EL (cell line): Measurements from ENCODE around the gene KSR2.
"Not testable (repeated sequence)": the region's sequence is repeated elsewhere in the genome, so short reads cannot be mapped to it uniquely, and the experiment has no call there.

Experiments used
- DNase-seq: peaks from one replicate; pipeline ENCODE4 v3.0.0-alpha.2; 2016

Gene KSR2

DNA sequence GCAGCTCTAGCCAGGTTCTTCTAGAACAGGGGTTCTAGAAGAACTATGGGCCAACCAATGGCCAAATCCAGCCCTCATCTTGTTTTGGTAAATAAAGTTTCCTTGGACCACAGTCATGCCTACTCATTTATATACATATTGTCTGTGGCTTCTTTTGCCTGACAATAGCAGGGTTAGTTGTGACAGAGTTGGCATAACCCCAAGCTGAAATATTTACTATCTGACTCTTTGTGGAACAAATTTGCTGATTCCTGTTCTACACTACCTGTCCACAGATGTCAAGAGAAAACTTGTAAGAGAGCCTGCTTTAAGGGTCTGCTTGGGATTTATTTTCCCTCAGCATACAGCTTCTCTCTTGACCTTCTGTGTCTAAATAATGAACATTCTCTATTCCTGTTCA, 289.0 kb downstream of the KSR2 start:
- DNase-seq: peak; percentile 56

DNA sequence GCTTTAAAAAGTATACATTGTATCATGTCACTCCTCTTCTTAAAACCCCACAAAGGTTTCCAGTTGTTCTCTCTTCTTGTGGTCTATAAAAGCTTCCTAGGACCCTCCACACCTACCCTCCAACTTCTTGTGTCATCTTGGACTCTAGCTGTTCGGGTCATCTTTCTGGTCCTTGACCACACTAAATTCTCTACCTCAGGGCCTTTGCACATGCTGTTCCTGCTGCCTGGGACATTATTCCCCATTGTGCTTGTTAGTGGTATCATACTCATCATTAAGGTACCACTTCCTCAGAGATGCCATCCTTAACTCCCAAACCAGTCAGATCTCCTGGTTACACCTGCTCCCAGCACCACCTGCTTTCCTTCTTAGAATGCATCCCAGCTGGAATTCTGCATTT, 294.0 kb downstream of the KSR2 start:
- no peak for DNase-seq

DNA sequence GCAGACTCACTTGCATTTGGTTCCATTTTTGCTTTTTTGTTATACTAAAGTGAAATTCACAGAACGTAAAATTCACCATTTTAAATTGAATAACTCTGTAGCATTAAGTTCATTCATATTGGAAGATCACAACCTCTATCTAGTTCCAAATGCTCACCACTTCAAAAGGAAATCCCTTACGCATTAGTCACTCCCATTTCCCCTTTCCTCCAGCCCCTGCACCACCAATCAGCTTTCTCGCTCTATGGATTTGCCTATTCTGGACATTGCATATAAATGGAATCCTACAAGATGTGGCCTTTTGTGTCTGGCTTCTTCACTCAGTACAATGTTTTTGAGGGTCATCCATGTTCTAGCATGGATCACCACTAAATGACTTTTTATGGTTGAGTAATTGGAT, 294.5 kb downstream of the KSR2 start:
- peak; percentile 54 for DNase-seq

GRCh38 chr12:117671734-117672133, 297.1 kb downstream of the KSR2 start:
- DNase-seq: peak; percentile 23

GRCh38 chr12:117664169-117664568, 304.6 kb downstream of the KSR2 start:
- no peak for DNase-seq

- peak; percentile 16 for DNase-seq
These were observed 306.0 kb downstream of the KSR2 start for GRCh38 chr12:117662620-117663395.

DNA sequence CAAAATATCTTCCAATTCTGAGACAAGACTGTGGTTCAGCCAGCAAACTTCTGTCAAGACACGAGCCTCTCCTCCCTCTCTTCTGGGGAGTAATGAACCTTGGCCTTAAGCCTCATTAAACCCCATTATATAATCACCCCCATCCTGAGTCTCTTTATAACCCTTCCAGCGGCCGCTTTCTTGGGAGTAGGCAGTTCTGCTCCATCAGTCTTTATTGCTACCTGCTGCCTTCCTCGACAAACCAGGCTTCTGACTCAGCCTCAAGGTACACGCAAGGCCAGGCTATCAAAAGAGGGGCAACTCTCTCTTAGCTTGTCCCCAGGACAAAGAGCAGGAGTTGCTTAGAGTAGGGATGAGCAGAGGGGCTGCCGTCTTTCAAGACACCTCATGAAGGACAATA, 306.6 kb downstream of the KSR2 start:
- DNase-seq: no peak

DNA sequence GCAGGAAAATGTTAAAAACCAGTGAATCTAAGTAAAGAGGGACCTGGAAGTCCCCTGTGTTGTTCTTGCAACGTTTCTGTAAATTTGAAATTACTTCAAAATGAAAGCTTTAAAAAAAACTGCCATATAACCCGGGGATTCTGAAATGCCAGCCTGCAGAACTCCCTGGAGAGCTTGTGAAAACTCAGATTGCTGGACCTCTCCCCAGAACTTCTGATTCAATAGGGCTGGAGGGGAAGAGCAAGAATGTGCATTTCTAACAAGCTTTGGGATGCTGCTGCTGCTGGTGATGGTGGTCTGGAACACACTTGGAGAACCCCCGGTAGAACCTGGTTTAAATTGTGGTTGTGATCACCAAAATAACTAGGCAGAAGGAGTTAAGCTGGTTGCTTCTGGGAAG, 307.3 kb downstream of the KSR2 start:
- no peak for DNase-seq

GRCh38 chr12:117660896-117661295, 307.9 kb downstream of the KSR2 start:
- no peak for DNase-seq

GRCh38 chr12:117658226-117658625, 310.6 kb downstream of the KSR2 start:
- DNase-seq: no peak

- DNase-seq: no peak
These were observed 319.0 kb downstream of the KSR2 start for GRCh38 chr12:117649796-117650195.

GRCh38 chr12:117646520-117646919, 322.3 kb downstream of the KSR2 start:
- DNase-seq: no peak

GRCh38 chr12:117645473-117645872, 323.3 kb downstream of the KSR2 start:
- no peak for DNase-seq

- DNase-seq: no peak
These were observed 324.8 kb downstream of the KSR2 start for GRCh38 chr12:117643971-117644370.

GRCh38 chr12:117641885-117642284, 326.9 kb downstream of the KSR2 start:
- DNase-seq: no peak

GRCh38 chr12:117640511-117640910, 328.3 kb downstream of the KSR2 start:
- DNase-seq: no peak

GRCh38 chr12:117629454-117629853, 339.3 kb downstream of the KSR2 start:
- DNase-seq: no peak

- not testable (repeated sequence) for DNase-seq
These were observed 340.1 kb downstream of the KSR2 start for GRCh38 chr12:117628711-117629110.

GRCh38 chr12:117622741-117623140, 346.0 kb downstream of the KSR2 start:
- DNase-seq: no peak

GRCh38 chr12:117622087-117622486, 346.7 kb downstream of the KSR2 start:
- no peak for DNase-seq

- DNase-seq: no peak
These were observed 361.0 kb downstream of the KSR2 start for GRCh38 chr12:117607778-117608177.

GRCh38 chr12:117606945-117607344, 361.8 kb downstream of the KSR2 start:
- DNase-seq: no peak

GRCh38 chr12:117606024-117606423, 362.8 kb downstream of the KSR2 start:
- no peak for DNase-seq

DNA sequence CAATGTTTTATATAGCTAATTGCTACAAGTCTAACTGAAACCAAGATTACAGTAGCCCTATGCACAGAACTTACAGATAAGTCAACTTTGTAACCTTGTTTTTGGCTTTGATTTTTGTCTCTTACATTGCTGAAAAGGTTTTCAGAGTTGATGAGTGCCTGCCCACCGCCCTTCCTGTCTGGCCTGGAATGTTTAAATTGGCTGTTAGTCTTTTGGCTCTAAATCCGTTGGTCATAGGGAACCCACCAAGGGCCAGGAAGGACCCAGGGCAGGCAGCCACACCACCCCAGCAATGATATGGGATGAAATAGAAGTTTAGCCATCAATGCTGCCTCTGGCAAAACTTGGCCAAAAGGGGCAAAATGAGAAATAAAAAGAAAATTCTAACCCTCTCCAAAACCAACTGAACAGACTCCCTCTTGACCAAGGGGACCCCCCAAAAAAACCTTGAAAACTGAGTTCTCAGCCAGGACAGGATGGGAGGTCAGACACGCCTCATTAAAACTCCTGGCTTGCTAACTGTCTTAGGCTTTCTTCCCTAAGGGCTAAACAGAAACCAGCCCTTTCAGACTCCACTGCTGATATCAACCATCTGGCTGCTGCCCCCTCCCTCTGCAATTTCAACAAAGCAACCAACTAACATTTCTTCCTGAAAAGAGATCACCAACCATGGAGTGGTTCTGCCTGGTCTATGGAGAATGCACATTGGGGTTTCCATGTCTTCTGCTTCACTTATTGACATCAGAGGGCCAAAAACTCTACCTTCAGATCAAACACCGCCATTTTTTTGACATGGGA, 365.3 kb downstream of the KSR2 start:
- no peak for DNase-seq
